Dermis microvascular lymphatic vessel endothelial cell (primary cell): Measurements from ENCODE around the gene WFDC1. TPM values are rescaled to one million over a fixed set of nuclear protein-coding genes. Genes with fewer than 3 reads are reported as not detected.
A peak's percentile ranks its signal among the peaks of the same experiment; 100 is the strongest.

ENCODE experiments used
- DNase-seq, 2 donors: peaks; one replicate each; pipeline versions ENCODE4 v3.0.0 to v3.0.0-alpha.2; 2010; ENCODE audit warnings: low read depth in 2 of 2
- total RNA-seq: library from RNA; depleted of rRNA; stranded (reverse); fragments of >200 nt; gene quantifications from 2 replicates; pipeline ENCODE4 v1.2.1, GENCODE V29; 2014

Gene WFDC1
- total RNA-seq, 1 donor from 2014 or later: not detected

GRCh38 chr16:84272740-84273320, 21.8 kb upstream of the WFDC1 start:
- no peak for DNase-seq

- DNase-seq: no peak
These were observed 20.2 kb upstream of the WFDC1 start for GRCh38 chr16:84274515-84274914.

- no peak for DNase-seq
These were observed 19.0 kb upstream of the WFDC1 start for GRCh38 chr16:84275585-84276151.

GRCh38 chr16:84277244-84277823, 17.3 kb upstream of the WFDC1 start:
- peak; percentile 27 to 60 for DNase-seq

- DNase-seq: no peak
These were observed 16.3 kb upstream of the WFDC1 start for GRCh38 chr16:84278333-84278732.

- DNase-seq: no peak
These were observed 15.7 kb upstream of the WFDC1 start for GRCh38 chr16:84278968-84279367.

GRCh38 chr16:84279881-84280280, 14.8 kb upstream of the WFDC1 start:
- DNase-seq: no peak

GRCh38 chr16:84281074-84281473, 13.6 kb upstream of the WFDC1 start:
- peak; percentile 10 to 29 for DNase-seq

GRCh38 chr16:84282533-84282932, 12.1 kb upstream of the WFDC1 start:
- DNase-seq: no peak

- DNase-seq: no peak
These were observed 11.1 kb upstream of the WFDC1 start for GRCh38 chr16:84283314-84284153.

GRCh38 chr16:84284154-84284722, 10.4 kb upstream of the WFDC1 start:
- no peak for DNase-seq

GRCh38 chr16:84286578-84287240, 8.0 kb upstream of the WFDC1 start:
- DNase-seq: peak in 1 of 2 donors; percentile 4

- no peak for DNase-seq
These were observed 5.8 kb upstream of the WFDC1 start for GRCh38 chr16:84288902-84289301.

GRCh38 chr16:84291226-84291625, 3.5 kb upstream of the WFDC1 start:
- DNase-seq: no peak

GRCh38 chr16:84292011-84292410, 2.7 kb upstream of the WFDC1 start:
- no peak for DNase-seq

- DNase-seq: no peak
These were observed 1.3 kb upstream of the WFDC1 start for GRCh38 chr16:84293406-84293805.

GRCh38 chr16:84294117-84294516, 561 bp upstream of the WFDC1 start:
- DNase-seq: no peak

- no peak for DNase-seq
These were observed 654 bp downstream of the WFDC1 start for GRCh38 chr16:84295203-84295860.

GRCh38 chr16:84298376-84298899, 3.8 kb downstream of the WFDC1 start:
- DNase-seq: no peak

GRCh38 chr16:84299734-84300440, 5.2 kb downstream of the WFDC1 start:
- no peak for DNase-seq
